Inflammatory macrophage (primary cell): ENCODE data around the gene OCIAD2.
"Not testable (repeated sequence)": the region's sequence is repeated elsewhere in the genome, so short reads cannot be mapped to it uniquely, and the experiment has no call there.

ENCODE experiments used
- DNase-seq, 2 donors: peaks; one replicate each; pipeline ENCODE4 v3.0.0-alpha.2; 2020 to 2022
- total RNA-seq, 18 experiments: gene quantifications; one replicate each; lab custom pipeline; 2026; ENCODE audit warnings: mixed read lengths in 6 of 18, inconsistent platforms in 2 of 18; lab: John Stamatoyannopoulos, UW

The OCIAD2 gene, protein sequence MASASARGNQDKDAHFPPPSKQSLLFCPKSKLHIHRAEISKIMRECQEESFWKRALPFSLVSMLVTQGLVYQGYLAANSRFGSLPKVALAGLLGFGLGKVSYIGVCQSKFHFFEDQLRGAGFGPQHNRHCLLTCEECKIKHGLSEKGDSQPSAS
- 0.19 to 1.5 (median 0.47) reads per million in 18 experiments for total RNA-seq

- DNase-seq = peak in 1 of 2 donors; percentile 17
Observed at GRCh38 chr4:48906206-48907173, at the start of gene OCIAD2. TSS of gene OCIAD2 (minus strand) at chr4:48906774. CDS start at chr4:48904549, 2,225 bp downstream.

DNA sequence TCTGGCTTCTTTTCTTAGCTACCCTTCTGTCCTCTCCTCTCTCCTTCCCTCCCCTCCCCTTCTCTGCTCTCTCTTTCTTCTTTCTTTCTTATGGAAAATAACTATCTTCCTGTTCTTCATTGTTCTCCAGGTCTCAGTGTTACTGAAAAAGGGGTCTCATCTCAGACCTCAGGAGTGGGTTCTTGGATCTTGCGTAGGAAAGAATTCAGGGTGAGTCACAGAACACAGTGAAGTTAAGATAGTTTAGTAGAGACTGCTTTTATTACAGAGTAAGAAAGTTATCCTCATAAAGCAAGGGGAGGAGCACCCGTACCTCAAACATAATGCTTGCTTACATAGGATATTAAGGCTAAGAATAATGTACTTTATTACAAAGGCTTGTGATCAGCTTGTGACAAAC lies 47.7 kb upstream of the OCIAD2 start:
- DNase-seq = no peak

GRCh38 chr4:48949518-48950219 lies 43.1 kb upstream of the OCIAD2 start:
- DNase-seq = no peak

DNA sequence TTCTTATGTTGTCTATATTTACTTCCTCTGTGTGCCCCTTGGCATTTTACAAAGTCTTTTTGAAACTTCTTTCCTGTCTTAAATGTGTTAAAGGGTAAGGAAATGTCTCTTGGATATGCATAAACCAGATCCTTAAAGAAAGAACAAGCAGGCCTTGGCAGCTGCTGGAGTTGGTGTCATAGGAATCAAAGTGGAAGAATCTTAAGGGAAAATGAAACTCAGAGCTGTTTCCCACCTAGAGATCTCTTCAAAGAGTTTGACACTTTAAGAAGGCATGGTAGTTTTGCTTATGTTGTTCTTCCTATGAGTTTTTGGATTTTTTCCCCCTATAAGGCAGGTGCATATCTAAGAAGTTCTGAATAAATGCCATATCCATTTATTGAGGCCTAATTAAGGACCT lies 42.5 kb upstream of the OCIAD2 start:
- no peak for DNase-seq

DNA sequence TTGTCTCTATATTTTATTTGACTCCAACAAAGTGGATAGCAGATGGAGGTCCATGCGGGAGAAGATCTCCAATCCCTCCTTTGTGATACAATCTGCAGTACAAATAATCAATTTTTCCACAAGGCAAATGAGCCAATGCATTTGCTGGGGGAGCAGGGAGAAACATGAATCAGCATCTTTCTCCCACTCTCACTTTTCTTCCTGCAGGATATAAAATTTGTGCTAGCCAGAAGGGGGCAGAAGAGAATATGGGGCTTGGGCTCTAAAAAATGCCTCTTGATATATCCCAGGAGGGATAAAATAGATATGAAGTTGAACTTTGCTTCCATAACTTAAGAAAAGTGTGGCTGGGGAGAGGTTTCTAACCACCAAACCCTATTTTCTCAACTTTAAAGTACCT lies 41.2 kb upstream of the OCIAD2 start:
- no peak for DNase-seq

DNA sequence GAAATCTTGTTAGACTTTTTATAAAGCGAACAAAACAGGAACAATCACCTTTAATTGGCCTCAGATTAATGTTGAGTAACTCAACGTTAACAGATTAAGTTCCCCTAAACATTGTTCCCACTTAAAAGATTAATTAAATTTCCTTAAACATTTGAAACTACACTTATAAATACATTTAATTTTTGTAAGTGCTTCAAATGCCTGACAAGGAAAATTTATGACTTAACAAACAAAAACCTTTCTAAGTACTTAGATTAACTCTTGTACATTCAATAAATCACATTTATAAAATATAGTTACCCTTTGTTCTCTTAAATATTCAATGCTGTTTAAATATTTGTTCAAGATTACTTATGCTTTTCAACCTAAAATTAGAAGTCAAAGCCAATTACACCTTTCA lies 39.4 kb upstream of the OCIAD2 start:
- DNase-seq = no peak

DNA sequence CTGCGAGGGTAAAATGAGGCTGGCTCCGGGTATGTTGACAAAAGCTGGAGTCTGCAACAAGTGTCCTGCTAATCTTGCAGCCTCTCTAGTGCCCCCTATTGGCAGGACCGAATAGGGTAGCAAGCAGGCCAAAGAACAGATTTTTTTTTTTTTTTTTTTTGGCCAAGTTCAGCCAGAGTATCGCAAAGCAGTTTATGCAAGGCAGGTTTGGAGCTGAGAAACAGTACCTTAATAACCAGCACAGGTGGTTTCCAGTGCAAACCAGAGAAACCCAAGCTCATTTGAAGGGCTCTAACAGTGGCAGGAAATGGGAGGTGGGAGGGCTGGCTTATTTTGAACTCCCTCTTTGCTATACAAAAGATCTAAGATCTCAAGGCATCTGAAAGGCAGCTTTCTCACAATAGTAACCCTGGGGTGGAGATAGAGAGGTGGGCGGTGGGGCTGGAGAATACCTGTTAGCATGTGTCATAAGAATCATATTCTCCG lies 38.2 kb upstream of the OCIAD2 start:
- peak; percentile 26 to 47 for DNase-seq

DNA sequence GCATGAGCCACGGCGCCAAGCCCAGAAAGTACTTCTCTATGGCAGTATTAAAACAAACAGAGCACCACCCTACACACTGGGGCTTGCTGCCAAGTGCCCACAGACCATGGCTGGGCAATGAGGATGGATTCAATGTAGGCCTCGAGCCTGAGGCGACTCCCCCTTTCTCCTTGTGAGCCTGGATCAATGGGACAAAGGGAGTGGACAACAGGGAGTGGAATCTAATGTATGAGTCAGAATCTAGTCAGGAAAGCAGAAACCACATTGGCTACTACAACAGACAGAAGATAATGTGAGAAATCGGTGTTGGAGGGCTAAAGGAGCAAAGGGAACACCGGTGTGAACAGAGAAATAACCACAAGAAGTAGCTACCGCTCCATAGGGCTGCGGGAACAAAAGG lies 37.7 kb upstream of the OCIAD2 start:
- no peak for DNase-seq

DNA sequence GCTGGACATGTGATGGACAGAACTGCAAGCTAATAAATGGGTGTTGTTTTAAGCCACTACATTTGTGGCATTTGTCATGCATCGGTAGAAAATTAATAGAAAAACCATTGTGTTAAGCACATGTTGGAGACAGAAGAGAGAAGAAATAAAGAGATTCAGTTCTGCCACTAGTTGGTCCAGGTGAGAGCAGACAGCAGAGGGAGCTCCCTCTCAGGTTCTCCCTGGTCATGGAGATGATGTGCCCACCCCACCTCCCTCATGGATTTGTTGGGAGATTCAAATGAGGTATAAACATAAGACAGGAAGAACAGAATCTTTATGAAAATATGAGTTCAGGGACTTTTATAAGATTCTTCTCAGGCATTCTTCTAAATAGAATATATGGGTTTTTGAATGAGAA lies 36.8 kb upstream of the OCIAD2 start:
- no peak for DNase-seq

GRCh38 chr4:48939785-48940184 lies 33.2 kb upstream of the OCIAD2 start:
- DNase-seq = no peak

DNA sequence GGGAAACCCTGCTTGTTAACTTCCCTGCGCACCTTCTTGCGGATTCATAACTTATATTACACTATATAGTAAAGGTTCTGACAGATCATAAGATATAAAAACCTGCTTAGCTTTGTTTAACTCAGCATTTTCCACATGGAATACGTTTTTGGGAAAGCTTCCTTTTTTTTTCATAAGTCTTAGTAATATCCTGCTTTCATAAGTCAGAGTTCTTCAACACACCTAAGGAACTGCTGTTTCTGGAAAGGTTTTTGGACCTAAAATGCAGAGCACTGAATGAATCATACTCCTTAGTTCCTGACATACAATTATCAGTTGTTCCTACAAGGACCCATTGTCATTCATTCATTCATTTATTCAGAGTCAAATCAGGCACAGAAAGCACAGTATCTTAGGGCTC lies 32.3 kb upstream of the OCIAD2 start:
- no peak for DNase-seq

- DNase-seq = no peak
Observed at GRCh38 chr4:48937033-48937432, 30.5 kb upstream of the OCIAD2 start.

DNA sequence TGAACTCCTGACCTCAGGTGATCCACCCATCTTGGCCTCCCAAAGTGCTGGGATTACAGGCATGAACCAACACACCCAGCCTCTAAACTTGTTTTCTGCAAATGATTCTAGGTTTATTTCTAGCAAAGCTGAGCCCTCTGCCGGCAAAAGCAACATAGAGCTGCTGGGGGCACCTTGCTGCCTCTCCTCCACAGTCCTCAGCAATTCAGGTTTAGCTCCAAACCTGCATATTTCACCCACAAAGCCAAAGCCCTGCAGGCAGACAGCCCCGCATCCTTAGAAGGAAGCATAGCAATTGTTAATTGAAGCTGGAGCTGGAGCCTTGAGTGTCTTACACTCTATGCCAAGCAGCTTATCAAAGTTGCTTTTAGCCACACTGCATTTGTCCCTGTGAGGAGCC lies 24.9 kb upstream of the OCIAD2 start:
- no peak for DNase-seq

DNA sequence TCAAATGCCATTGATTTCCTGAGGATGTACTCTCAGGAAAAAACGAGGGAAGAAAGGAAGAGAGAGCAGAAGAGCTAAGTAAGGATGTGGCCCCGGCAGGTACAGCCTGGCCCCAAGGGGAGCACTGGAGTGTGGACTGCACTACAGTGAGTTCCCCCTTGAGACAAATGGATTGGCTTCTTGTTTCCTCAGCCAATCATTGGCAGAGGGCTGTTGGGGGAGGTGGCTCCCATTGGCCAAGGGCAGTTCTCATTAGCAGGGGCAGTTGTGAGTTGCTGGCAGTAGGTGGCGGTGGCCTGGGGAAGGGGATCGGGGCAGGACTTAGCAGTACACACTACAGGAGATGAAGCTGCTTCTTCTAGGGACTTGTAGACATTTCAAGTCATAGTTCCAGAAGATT lies 24.1 kb upstream of the OCIAD2 start:
- no peak for DNase-seq

GRCh38 chr4:48924416-48924815 lies 17.8 kb upstream of the OCIAD2 start:
- DNase-seq = no peak

DNA sequence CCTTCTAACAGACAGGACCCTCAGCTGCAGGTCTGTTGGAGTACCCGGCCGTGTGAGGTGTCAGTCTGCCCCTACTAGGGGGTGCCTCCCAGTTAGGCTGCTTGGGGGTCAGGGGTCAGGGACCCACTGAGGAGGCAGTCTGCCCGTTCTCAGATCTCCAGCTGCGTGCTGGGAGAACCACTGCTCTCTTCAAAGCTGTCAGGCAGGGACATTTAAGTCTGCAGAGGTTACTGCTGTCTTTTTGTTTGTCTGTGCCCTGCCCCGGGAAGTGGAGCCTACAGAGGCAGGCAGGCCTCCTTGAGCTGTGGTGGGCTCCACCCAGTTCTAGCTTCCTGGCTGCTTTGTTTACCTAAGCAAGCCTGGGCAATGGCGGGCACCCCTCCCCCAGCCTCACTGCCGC lies 16.5 kb upstream of the OCIAD2 start:
- DNase-seq = not testable (repeated sequence)

DNA sequence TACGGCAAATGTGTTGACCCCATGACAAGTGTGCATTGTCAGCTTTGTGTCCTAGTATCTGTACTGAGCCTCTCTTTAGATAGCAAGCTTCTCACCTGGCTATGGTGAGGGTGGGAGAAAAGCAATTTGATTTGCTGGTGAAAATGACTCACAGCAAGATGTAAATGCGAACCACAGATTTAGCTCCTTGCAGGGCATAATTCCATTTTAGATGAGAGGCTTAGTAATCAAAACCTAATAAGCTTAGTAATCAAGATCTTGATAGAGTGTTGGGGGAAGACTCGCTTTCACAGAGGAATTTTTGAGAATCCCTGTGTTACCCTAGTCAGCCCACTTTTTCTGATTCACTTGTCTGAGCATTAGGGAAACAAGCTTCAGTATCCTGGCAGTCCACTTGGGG lies 7.7 kb upstream of the OCIAD2 start:
- DNase-seq = no peak

- DNase-seq = no peak
Observed at GRCh38 chr4:48913346-48913745, 6.8 kb upstream of the OCIAD2 start.

GRCh38 chr4:48912349-48912748 lies 5.8 kb upstream of the OCIAD2 start:
- DNase-seq = no peak

DNA sequence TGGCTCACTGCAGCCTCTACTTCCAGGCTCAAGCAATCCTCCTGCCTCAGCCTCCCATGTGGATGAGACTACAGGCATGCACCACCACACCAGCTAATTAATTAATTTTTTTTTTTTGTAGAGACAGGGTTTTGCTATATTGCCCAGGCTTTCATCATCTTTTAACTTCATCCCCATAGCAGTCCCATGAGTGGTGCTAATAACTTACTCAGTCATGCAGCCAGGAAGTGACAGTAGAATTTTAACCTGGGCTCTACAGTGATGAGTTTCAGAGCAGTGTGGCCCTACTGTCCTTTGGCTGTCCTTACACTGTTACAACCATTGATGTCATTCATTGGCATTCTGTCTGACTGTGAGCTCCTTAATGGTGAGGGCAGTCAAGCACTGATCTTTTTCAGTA lies 3.9 kb upstream of the OCIAD2 start:
- DNase-seq = no peak

- no peak for DNase-seq
Observed at GRCh38 chr4:48909697-48910096, 3.1 kb upstream of the OCIAD2 start.

GRCh38 chr4:48908687-48909086 lies 2.1 kb upstream of the OCIAD2 start:
- DNase-seq = no peak
